NCI-H526 (cell line): ENCODE results near the gene ACAP1.
"Not testable (repeated sequence)": the region's sequence is repeated elsewhere in the genome, so short reads cannot be mapped to it uniquely, and the experiment has no call there.

ENCODE experiments used
- DNase-seq, 2 experiments: peaks; one replicate each; lab custom pipeline; 2025; lab: John Stamatoyannopoulos, UW

Gene ACAP1

GRCh38 chr17:7329374-7329996, 6.8 kb upstream of the ACAP1 start:
- peak; percentile 96 to 100 for DNase-seq

DNA sequence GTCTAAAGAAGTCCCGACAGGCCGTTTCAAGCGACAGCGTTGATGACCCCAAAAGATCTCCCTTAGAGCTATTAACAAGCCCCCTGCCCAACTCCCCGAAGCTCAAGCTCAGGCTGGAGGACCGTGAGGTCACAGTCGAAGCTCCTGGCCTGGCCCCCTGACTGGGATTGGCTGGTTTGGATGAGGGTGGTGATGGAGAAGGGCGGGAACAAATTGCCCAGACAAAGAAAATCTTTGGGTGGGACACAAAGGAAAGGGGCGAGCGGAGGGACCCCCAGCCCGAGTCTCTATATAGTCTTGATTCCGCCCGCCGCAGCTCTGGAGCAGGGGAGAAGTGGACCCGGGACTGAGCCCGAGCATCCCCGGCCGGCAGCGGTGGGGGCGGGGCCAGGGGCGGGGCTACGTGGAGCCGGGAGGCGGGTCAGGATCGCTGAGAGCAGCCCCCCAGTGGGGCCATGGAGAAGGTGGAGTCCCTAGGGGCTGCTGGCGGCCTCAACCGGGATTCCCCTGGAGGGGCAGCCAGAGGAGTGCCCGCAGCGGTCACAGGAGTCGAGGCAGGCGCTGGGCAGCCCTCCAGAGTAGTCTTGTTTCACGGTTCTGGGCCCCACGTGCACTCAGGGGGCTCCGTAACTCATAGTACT, 6.2 kb upstream of the ACAP1 start:
- DNase-seq, result peak; percentile 61 to 77

DNA sequence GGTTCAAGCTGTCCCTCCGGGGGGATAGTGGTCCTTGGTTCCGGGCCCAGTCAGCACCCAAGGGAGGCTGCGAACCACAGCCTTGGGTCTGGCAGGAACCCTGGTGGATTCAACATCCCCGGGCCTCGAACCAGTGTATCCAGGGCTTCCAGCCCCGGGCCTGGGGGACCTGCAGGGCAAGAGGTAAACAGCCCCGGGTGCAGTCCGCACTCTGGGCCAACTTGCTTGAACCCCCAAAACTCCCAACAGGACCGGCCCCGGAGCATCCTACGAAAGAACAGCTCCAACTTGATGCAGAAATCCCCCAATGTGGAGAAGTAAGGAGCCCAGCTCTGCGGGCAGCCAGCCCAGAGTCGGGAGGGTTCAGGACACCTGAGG, 5.7 kb upstream of the ACAP1 start:
- no peak for DNase-seq

DNA sequence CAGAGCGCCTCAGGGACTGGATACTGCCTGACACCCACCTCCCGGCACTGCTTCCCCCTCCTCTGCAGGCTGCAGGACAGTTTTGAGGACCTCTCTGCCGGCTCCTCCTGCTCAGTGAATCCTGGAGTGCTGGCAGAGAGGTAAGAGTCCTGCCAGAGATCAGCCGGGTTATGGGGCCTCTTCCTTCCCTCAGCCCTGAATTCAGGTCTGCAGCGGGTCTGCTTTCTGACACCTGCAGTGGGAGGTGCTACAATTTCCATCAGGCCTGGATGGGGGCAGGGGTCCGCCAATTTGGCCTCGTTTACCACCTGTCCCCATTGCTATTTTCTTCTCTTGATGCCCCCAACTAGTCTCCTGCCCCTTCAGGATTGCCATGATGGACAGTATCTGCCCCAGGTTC, 4.2 kb upstream of the ACAP1 start:
- no peak for DNase-seq

DNA sequence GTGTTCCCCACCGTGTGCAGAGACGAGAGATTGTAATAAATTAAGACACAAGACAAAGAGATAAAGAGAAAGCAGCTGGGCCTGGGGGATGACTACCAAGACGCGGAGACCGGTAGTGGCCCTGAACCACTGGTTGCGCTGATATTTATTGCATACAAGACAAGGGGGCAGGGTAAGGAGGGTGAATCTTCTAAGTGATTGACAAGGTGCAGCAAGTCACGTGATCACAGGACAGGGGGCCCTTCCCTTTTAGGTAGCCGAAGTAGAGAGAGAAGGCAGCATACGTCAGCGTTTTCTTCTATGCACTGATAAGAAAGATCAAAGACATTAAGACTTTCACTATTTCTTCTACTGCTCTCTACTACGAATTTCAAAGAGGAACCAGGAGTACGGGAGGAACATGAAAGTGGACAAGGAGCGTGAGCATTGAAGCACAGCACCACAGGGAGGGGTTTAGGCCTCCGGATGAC, 3.7 kb upstream of the ACAP1 start:
- not testable (repeated sequence) for DNase-seq

DNA sequence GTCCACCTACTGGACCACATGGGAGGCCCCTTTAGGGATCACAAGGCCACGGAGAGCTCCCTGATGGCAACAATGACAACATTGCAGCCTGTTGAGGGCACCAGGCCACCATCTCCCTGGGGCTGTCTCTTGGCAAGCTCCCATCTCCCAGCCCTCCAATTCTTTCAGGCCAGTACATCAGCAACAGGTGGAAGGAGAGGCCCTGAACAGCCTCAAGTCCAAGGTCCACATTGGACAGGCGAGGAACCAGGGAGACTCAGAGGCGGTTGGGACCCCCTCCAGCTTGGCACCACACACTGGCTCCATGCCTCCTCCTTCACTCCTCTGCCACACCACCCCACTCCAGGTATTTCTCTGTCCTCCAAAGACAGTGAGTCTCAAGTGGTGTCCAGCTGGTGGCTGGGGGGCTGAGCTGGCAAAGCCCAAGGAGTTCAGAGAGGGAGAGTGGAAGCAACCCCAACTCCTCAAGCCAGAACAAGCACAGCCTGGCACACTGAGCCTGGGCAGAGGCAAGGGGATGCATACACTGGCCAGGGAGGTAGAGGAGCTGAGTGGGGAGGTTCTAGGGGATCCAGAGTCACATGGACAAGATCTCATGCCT, 1.3 kb upstream of the ACAP1 start:
- no peak for DNase-seq

DNA sequence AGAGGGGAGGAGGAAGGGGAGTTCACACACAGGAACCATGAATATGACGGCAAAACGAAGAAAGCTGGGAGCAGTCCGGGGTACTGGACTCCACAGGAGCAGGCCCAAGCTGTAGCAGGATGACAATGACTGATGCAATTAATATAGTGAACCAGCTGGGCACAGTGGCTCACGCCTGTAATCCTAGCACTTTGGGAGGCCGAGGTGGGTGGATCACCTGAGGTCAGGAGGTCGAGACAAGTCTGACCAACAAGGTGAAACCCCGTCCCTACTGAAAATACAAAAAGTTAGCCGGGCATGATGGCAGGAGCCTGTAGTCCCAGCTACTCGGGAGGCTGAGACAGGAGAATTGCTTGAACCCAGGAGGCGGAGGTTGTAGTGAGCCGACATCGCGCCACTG, 564 bp upstream of the ACAP1 start:
- not testable (repeated sequence) for DNase-seq

- DNase-seq, result not testable (repeated sequence)
Measured at GRCh38 chr17:7337600-7337999, 1.3 kb downstream of the ACAP1 start.

DNA sequence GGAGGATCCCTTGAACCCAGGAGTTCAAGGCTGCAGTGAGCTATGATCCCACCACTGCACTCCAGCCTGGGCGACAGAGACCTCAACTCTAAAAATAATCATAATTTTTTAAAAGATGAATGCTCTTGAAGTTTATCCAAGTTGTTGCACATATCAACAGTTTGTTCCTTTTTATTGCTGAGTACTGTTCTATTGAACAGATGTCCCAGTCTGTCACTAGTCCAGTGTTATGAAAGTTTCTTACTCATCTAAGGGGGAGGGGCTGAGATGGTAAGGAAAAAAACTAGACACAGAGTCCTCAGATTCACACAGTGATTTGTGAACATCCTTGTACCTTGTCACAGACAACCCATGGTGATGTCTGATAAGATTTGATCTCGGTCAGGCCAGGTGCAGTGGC, 3.9 kb downstream of the ACAP1 start:
- DNase-seq, result no peak

GRCh38 chr17:7341842-7342241, 5.5 kb downstream of the ACAP1 start:
- DNase-seq, result no peak

- no peak for DNase-seq
Measured at GRCh38 chr17:7343250-7343649, 6.9 kb downstream of the ACAP1 start.

DNA sequence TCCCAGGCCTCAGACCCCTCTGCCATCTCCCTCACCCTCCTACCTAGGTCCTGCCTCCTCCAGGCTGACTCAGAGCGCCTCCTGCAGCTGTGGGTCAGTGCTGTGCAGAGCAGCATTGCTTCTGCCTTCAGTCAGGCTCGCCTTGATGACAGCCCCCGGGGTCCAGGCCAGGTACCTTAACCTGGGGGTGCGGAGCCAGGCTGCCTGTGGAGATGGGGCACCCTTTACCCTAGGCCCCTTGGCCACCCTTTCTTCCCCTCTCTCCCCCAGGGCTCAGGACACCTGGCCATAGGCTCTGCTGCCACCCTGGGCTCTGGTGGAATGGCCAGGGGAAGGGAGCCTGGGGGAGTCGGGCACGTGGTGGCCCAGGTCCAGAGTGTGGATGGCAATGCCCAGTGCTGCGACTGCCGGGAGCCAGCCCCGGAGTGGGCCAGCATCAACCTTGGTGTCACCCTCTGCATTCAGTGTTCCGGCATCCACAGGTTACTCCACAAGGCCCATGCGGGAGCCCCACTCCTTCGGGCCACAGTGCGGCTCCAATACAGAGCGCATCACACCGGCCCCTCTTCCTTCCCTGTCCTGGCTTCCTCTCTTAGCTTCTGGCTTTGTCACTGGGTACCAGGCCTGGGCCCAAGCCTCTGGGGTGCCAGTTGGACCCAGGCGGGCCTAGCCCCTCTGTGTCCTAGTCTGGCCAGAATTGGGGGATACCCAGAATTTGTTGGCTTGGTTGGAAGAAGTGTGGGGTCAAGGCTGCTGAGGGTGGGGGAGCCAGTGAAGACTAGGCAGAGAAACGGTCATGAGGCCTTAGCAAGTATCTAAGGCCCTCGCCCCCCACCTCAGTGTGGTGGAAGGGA, 10.7 kb downstream of the ACAP1 start:
- no peak for DNase-seq

DNA sequence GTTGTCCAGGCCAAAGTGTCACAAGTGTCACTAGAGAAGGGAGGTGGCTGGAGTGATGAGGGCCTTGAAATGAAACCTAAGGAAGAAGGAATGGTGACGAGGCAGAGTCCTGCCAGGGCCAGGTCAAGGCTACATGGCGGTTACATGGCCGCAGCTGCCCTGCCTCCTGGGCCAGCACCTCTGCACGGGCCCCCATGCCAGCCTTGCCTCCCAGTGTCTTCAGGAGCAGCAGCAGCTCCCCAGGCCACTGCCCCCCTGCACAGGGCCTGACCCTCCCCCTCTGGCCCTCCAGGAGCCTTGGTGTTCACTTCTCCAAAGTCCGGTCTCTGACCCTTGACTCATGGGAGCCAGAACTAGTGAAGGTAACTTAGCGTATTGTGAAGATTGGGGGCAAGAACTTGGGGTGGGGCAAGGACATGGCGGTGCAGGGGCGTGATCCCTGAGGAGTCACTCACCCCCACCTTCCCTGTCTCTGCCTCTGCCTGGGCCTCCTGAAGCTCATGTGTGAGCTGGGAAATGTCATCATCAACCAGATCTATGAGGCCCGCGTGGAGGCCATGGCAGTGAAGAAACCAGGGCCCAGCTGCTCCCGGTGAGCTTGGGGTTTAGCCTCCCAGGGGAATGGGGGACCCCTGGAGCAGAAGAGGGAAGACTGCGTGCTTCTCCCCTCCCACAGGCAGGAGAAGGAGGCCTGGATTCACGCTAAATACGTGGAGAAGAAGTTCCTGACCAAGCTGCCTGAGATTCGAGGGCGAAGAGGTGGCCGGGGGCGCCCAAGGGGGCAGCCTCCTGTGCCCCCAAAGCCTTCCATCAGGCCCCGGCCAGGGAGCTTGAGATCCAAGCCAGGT, 11.5 kb downstream of the ACAP1 start:
- DNase-seq, result no peak

- no peak for DNase-seq
Measured at GRCh38 chr17:7348478-7349242, 12.3 kb downstream of the ACAP1 start.

DNA sequence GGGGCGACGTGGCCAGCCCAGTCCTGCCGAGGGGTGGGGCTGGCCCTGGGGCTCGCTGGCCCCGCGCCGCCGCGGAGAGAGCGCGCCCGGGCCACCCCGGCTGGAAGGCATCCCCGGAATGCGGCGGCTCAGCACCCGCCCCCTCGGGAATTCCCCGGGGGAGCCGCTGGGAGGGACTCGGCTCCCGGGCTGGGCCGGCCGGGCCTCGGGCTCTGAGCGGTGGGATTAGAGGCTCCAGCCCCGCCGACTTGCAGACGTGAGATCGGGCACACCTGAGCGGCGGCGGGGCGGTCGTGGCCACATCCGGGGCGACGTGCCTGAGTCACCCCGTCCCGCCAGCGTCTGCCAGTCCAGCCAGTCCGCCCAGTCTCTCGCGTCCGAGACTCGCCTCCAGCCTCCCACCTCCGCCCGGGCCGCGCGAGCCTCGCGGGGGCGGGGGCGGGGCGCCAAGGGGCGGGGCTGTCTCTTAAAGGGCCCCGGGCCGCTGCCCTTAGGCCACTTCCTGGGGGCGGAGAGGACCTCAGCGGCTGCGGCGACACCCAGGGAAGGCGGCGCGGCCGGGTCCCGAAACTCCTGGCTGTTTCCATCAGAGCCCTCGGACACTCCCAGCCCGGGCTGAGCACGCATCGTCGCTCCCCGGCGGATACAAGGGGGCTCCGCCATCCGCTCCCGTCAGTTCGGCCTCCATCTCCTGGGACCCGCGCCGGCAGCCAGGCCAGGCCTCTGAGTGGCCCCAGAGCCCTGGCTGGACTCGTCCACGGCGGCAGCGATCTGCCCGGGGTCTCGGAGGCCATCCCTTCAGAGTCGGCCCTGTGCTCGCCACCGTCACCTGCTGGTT, 15.6 kb downstream of the ACAP1 start, which contains the start of gene KCTD11:
Gene KCTD11 (plus strand): TSS at position 498 of the 838 bp plus-strand sequence.
- peak in 1 of 2 experiments; percentile 76 for DNase-seq

DNA sequence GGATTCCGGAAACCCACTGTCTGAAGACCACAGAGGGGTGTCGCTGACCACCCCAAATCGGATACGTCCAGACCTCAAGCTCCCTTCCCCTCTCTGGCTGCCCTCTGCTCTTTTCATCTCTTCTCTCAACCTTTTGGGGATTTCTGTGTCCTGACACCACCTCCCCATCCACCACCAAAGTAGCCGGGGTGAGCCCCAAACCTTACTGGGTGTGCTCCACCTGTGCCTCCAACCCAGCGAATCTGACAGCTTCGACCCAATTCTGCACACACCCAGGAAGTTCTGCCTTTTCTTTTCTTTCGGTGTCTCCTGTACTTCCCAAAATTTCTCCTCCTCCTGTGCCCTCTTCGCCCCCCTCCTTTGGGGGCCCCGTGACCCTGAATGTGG, 16.2 kb downstream of the ACAP1 start:
- no peak for DNase-seq

DNA sequence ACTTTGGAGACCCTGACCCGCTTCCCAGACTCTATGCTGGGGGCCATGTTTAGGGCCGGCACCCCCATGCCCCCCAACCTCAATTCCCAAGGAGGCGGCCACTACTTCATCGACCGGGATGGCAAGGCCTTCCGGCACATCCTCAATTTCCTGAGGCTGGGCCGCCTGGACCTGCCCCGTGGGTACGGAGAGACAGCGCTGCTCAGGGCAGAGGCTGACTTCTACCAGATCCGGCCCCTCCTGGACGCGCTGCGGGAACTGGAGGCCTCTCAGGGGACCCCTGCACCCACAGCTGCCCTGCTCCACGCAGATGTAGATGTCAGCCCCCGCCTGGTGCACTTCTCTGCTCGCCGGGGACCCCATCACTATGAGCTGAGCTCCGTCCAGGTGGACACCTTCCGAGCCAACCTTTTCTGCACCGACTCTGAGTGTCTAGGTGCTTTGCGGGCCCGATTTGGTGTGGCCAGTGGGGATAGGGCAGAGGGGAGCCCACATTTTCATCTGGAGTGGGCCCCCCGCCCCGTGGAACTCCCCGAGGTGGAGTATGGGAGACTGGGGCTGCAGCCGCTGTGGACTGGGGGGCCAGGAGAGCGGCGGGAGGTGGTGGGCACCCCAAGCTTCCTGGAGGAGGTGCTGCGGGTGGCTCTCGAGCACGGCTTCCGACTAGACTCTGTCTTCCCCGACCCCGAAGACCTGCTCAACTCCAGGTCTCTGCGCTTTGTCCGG, 16.7 kb downstream of the ACAP1 start:
- DNase-seq, result no peak

- DNase-seq, result peak in 1 of 2 experiments; percentile 22
Measured at GRCh38 chr17:7354262-7354843, 18.0 kb downstream of the ACAP1 start.

DNA sequence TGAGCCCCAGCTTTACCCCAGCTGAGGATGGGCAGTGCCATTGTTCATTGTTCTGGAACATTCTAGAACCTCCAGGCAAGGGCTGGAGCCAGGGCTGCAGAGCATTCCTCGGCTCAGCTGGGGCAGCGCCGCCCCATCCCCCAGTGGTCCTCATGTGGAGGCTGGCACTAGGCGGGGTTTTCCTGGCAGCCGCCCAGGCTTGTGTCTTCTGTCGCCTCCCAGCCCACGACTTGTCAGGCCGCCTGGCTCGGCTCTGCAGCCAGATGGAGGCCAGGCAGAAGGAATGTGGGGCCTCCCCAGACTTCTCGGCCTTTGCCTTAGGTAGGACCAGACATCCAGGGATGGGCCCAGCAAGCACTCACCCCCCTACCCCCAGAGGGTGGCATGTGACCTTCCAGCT, 18.7 kb downstream of the ACAP1 start, which contains the start of gene TMEM95:
Gene TMEM95 (plus strand): TSS at position 104 of the 400 bp plus-strand sequence. CDS start 49 bp downstream, at position 153.
- no peak for DNase-seq
